Measurements from ENCODE around the gene KCNK18. TPM values are rescaled to one million over a fixed set of nuclear protein-coding genes. Genes with fewer than 3 reads are reported as not detected.

KCNK18 gene
- polyA plus RNA-seq, 1 experiment: not detected

- DNase-seq (ENCODE audit: low read depth): no peak
- H3K27me3 ChIP-seq (ENCODE audit: control insufficient read depth, insufficient read depth, low read length): peaks cover 3% of the 10 kb centered on the region; the same call in 1 of the 2 replicates
- H3K36me3 ChIP-seq (ENCODE audit: control insufficient read depth, insufficient read depth, low read length): no peaks in the 10 kb centered on the region
- H3K4me3 ChIP-seq (ENCODE audit: low read depth, low read length): no peak overlapping the region
- no peak for TF ChIP-seq CTCF (IDR thresholded peaks at IDR 0.05; ENCODE audit: insufficient read depth, low read depth, low read length)
- POLR2A ChIA-PET: no interaction called here
- CTCF ChIA-PET: no interaction called here
Observed at GRCh38 chr10:117255835-117256460, 58.7 kb downstream of the KCNK18 start.

- H3K27me3 ChIP-seq (ENCODE audit: control insufficient read depth, insufficient read depth, low read length): peaks cover 3% of the 10 kb centered on the region; the same call in 1 of the 2 replicates
- H3K4me3 ChIP-seq (ENCODE audit: low read depth, low read length): no peak overlapping the region
- no peak for DNase-seq (ENCODE audit: low read depth)
- ChIA-PET POLR2A (no interaction called here), CTCF (no interaction called here)
- H3K36me3 ChIP-seq (ENCODE audit: control insufficient read depth, insufficient read depth, low read length): no peaks in the 10 kb centered on the region
- TF ChIP-seq CTCF (IDR thresholded peaks at IDR 0.05; ENCODE audit: insufficient read depth, low read depth, low read length): no peak
Observed at GRCh38 chr10:117256910-117257309, 59.6 kb downstream of the KCNK18 start.

DNA sequence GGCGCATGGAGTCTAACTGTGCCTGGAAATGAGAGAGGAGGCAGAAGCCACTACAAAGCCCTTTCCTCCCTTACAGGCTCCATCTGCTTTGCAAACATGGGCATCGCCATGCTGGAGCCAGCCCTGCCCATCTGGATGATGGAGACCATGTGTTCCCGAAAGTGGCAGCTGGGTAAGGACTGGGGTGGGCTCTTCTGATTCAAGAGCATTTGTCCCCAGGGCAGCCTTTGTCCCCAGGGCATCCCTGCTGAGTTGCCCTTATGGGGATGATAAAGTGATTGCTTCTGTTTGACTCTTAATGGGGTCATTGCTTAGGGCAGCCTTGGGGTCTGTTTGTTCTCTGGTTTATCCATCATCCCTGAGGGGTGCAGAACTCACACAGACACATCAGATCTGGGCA, 60.4 kb downstream of the KCNK18 start:
- no peak for DNase-seq (ENCODE audit: low read depth)
- Histone ChIP-seq H3K27me3 (ENCODE audit: control insufficient read depth, insufficient read depth, low read length) (peaks cover 3% of the 10 kb centered on the region; the same call in 1 of the 2 replicates), H3K4me3 (ENCODE audit: low read depth, low read length) (no peak overlapping the region), H3K36me3 (ENCODE audit: control insufficient read depth, insufficient read depth, low read length) (no peaks in the 10 kb centered on the region)
- no peak for TF ChIP-seq CTCF (IDR thresholded peaks at IDR 0.05; ENCODE audit: insufficient read depth, low read depth, low read length)
- POLR2A ChIA-PET: no interaction called here
- CTCF ChIA-PET: no interaction called here

DNA sequence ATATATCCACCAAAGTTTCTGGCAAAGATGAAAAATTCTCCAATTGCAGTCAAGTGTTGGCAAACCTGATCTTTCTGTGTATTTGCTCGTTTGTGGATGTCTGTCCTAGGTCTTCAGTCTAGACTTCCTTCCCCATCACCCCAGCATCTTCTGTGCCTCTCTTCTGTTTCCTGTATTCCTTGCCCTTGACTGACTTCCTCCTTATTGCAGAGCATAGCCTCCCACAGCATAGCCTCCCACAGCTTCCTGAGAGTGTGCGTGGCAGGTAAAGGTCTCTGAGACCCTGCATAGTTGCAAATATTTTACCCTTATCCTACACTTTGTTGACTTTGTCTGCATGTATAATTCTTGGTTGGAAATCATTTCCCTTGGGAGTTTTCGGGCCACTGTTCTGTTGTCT, 62.0 kb downstream of the KCNK18 start:
- Histone ChIP-seq H3K4me3 (ENCODE audit: low read depth, low read length) (no peak overlapping the region), H3K36me3 (ENCODE audit: control insufficient read depth, insufficient read depth, low read length) (no peaks in the 10 kb centered on the region), H3K27me3 (ENCODE audit: control insufficient read depth, insufficient read depth, low read length) (peaks cover 3% of the 10 kb centered on the region; the same call in 1 of the 2 replicates)
- no peak for DNase-seq (ENCODE audit: low read depth)
- TF ChIP-seq CTCF (IDR thresholded peaks at IDR 0.05; ENCODE audit: insufficient read depth, low read depth, low read length): no peak
- POLR2A ChIA-PET: no interaction called here
- CTCF ChIA-PET: interaction anchor here (1.1 kb wide), 1 partner anchor 42 kb away, joined by 3 read pairs; no protein-coding TSS in a partner anchor

Small RNA genes lying within 50 kb of the gene (small RNA-seq; reads per million reads assigned to genes)
- not detected for gene MIR3663 (ENCODE audit: insufficient read length, low read depth, low replicate concordance)

Other genes with a start within 250 kb of the KCNK18 start
- 2.8 and 5.0 TPM in 2 replicates for gene SHTN1, start 192.3 kb upstream of the KCNK18 start, polyA plus RNA-seq (2011; rRNA removed)
- gene VAX1, start 59.2 kb upstream of the KCNK18 start, polyA plus RNA-seq (2011; rRNA removed): 0.22 and 0.23 TPM in 2 replicates
- gene SLC18A2, start 43.6 kb downstream of the KCNK18 start, polyA plus RNA-seq (2011; rRNA removed): not detected in 2 replicates
- 13.6 and 22.0 TPM in 2 replicates for gene PDZD8, start 178.0 kb downstream of the KCNK18 start, polyA plus RNA-seq (2011; rRNA removed)

Data from BJ (cell line).